Vagina (tissue), 2 donors: ENCODE results near the gene PTMA.

Experiments used
- POLR2A ChIP-seq, 2 donors: fragments of 450-650 bp; IDR thresholded peaks; one replicate each; pipeline ENCODE4 v1.6.1; 2017; ENCODE audit warnings: antibody characterized with exemption in 2 of 2, mild to moderate bottlenecking in 2 of 2, moderate library complexity in 2 of 2
- POLR2AphosphoS5 ChIP-seq, 2 donors: sonication (generic); formaldehyde crosslinking; IDR thresholded peaks; one replicate each; pipeline ENCODE4 v1.9.0; 2017; ENCODE audit warnings: antibody characterized with exemption in 2 of 2, mild to moderate bottlenecking in 2 of 2, low read depth in 1 of 2; ENCODE audit not compliant: insufficient read depth in 1 of 2
- TF ChIP-seq, protein P1 (sequence below), 3 experiments: fragments of 450-650 bp in 2 of 3; fragments of 200-600 bp in 1 of 3; sonication (generic) in 1 of 3; IDR thresholded peaks; one replicate each; pipeline ENCODE4 v1.5.1; 2017 to 2019; ENCODE audit warnings: antibody characterized with exemption in 3 of 3, mild to moderate bottlenecking in 2 of 3, moderate library complexity in 2 of 3

- TF ChIP-seq, protein P1, sequence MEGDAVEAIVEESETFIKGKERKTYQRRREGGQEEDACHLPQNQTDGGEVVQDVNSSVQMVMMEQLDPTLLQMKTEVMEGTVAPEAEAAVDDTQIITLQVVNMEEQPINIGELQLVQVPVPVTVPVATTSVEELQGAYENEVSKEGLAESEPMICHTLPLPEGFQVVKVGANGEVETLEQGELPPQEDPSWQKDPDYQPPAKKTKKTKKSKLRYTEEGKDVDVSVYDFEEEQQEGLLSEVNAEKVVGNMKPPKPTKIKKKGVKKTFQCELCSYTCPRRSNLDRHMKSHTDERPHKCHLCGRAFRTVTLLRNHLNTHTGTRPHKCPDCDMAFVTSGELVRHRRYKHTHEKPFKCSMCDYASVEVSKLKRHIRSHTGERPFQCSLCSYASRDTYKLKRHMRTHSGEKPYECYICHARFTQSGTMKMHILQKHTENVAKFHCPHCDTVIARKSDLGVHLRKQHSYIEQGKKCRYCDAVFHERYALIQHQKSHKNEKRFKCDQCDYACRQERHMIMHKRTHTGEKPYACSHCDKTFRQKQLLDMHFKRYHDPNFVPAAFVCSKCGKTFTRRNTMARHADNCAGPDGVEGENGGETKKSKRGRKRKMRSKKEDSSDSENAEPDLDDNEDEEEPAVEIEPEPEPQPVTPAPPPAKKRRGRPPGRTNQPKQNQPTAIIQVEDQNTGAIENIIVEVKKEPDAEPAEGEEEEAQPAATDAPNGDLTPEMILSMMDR (IDR thresholded peaks at IDR 0.05) = no peak
- TF ChIP-seq POLR2AphosphoS5 (IDR thresholded peaks at IDR 0.05; ENCODE audit: insufficient read depth in 1 of 2, low read depth in 1 of 2) (no peak), POLR2A (IDR thresholded peaks at IDR 0.05) (no peak)
Observed at GRCh38 chr2:231715988-231716616, 7.8 kb downstream of the PTMA start.
